ENCODE measurements around the gene MCTP1.

DNA sequence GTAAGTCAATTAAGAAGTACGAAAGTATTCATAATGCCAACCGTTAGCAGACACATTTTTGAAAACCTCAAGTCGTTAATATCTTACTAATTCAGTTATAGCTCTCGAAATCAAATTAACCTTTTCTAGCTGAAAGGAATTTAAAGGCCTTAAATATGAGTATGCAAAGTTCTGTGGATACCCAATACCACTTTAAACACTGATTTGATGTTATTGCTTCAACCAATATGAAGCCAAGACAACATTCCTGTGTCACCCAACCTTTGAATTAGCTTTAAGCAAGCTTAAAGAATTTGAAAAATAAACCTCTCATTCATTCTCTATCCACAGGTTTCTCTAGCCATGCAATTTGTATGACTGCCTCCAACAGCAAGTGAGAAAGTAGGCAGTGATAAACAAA lies 204.5 kb downstream of the MCTP1 start:
- TF ChIP-seq CTCF (IDR thresholded peaks at IDR 0.05), result no peak
- no peak for TF ChIP-seq EZH2phosphoT487 (IDR thresholded peaks at IDR 0.05)

All from neural progenitor cell (in vitro differentiated cells).